HEK293T (cell line): ENCODE measurements around the gene TMEM263.

ENCODE experiments used
- ARNT ChIP-seq: fragments of 450-650 bp; IDR thresholded peaks from 2 replicates; pipeline ENCODE4 v1.6.1; 2017; ENCODE audit warnings: mild to moderate bottlenecking
- BHLHE40 ChIP-seq: fragments of 450-650 bp; IDR thresholded peaks from 2 replicates; pipeline ENCODE4 v1.6.1; 2016; ENCODE audit warnings: mild to moderate bottlenecking, moderate library complexity, borderline replicate concordance
- ELF4 ChIP-seq: fragments of 450-650 bp; IDR thresholded peaks from 2 replicates; pipeline ENCODE4 v1.6.1; 2017; ENCODE audit warnings: antibody characterized with exemption
- FOXA1 ChIP-seq: fragments of 450-650 bp; IDR thresholded peaks from 2 replicates; pipeline ENCODE4 v1.6.1; 2016; ENCODE audit warnings: mild to moderate bottlenecking
- FOXK2 ChIP-seq: fragments of 450-650 bp; IDR thresholded peaks from 2 replicates; pipeline ENCODE4 v1.6.1; 2016; ENCODE audit warnings: mild to moderate bottlenecking
- FOXM1 ChIP-seq: fragments of 450-650 bp; IDR thresholded peaks from 2 replicates; pipeline ENCODE4 v1.6.1; 2017; ENCODE audit warnings: mild to moderate bottlenecking, borderline replicate concordance
- HDGF ChIP-seq: fragments of 450-650 bp; IDR thresholded peaks from 2 replicates; pipeline ENCODE4 v1.6.1; 2017; ENCODE audit warnings: antibody characterized with exemption, borderline replicate concordance
- L3MBTL2 ChIP-seq: fragments of 450-650 bp; conservative IDR thresholded peaks from 2 replicates; pipeline ENCODE4 v1.6.1; 2016; ENCODE audit warnings: mild to moderate bottlenecking
- NFRKB ChIP-seq: fragments of 450-650 bp; IDR thresholded peaks from 2 replicates; pipeline ENCODE4 v1.6.1; 2016; ENCODE audit warnings: mild to moderate bottlenecking, moderate library complexity
- PKNOX1 ChIP-seq: fragments of 450-650 bp; IDR thresholded peaks from 2 replicates; pipeline ENCODE4 v1.6.1; 2016
- SP1 ChIP-seq: fragments of 450-650 bp; IDR thresholded peaks from 2 replicates; pipeline ENCODE4 v1.6.1; 2017
- SUZ12 ChIP-seq: fragments of 450-650 bp; IDR thresholded peaks from 2 replicates; pipeline ENCODE4 v1.6.1; 2016; ENCODE audit warnings: mild to moderate bottlenecking
- TARDBP ChIP-seq: fragments of 450-650 bp; IDR thresholded peaks from 2 replicates; pipeline ENCODE4 v1.6.1; 2016

GRCh38 chr12:106982229-106982628 is 26.5 kb downstream of the TMEM263 start:
- TF ChIP-seq SP1 (no peak), SUZ12 (no peak), BHLHE40 (no peak), NFRKB (no peak), FOXA1 (no peak), FOXM1 (no peak), ELF4 (no peak), HDGF (no peak), FOXK2 (no peak), TARDBP (no peak), ARNT (no peak), L3MBTL2 (no peak), PKNOX1 (no peak)
